Measurements from ENCODE around the gene UBE2G2. TPM values are rescaled to one million over a fixed set of nuclear protein-coding genes. Genes with fewer than 3 reads are reported as not detected.

The UBE2G2 gene
- total RNA-seq, 1 donor from 2014 or later = 87.8 TPM

GRCh38 chr21:44727757-44728156, 73.9 kb downstream of the UBE2G2 start:
- DNase-seq (ENCODE audit: low read depth) = no peak

DNA sequence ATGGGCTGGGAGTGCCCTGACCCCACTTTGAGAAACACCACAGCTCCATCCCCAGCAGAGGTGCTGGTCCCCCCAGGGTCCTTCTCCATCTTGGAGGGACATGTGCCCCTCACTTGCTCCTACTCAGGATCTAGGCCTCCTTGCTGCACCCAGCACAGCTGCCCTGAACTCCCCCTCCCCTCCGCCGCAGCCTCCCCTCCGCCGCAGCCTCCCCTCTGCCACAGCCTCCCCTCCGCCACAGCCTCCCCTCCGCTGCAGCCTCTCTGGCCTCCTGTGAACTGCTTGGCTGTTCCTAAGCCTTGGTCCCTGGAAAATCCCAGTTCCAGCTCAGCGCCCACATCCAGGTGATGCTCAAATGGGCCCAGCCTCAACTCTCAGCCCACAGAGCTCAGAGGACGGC, 74.3 kb downstream of the UBE2G2 start:
- no peak for DNase-seq (ENCODE audit: low read depth)

GRCh38 chr21:44726826-44727225, 74.8 kb downstream of the UBE2G2 start:
- no peak for DNase-seq (ENCODE audit: low read depth)

- DNase-seq (ENCODE audit: low read depth) = no peak
Measured at GRCh38 chr21:44724926-44725325, 76.7 kb downstream of the UBE2G2 start.

DNA sequence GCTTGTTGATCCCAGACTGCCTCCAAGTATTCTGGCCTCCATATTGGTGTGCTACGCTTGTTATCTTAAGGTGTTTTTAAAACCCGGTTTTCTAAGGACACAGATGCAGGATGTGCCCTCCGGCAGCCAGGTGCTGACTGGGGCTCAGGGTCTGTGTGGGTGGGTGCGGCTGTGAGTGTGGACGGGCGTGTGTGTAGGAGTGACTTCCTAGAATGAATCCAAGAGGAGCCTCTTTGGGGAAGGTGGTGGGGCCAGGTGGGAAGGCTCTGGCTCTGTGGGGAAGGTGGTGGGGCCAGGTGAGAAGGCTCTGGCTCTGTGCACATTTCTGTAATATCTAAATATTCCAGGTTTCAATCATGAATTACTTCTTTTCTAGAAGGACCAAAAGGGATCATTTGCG, 77.4 kb downstream of the UBE2G2 start:
- no peak for DNase-seq (ENCODE audit: low read depth)

GRCh38 chr21:44723177-44724131, 78.2 kb downstream of the UBE2G2 start:
- no peak for DNase-seq (ENCODE audit: low read depth)

DNA sequence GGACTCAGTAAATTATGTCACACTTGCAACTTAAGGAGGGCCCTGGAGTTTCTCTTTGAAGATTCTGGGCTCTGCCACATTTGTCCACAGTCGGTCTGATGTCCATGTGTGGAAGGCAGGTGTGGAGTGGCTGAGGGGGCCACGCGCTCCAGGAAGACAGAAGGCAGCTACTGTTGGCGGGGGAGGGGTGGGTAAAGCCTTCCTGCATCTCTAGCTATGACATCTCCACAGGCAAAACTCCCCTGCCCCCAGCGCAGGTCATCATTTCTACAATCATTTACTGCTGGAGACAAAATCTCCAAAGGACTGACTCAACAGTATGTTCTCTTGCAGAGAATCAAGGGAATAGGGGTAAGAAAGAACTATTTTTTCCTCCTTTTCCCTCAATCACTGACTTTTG, 78.9 kb downstream of the UBE2G2 start:
- DNase-seq (ENCODE audit: low read depth) = no peak

DNA sequence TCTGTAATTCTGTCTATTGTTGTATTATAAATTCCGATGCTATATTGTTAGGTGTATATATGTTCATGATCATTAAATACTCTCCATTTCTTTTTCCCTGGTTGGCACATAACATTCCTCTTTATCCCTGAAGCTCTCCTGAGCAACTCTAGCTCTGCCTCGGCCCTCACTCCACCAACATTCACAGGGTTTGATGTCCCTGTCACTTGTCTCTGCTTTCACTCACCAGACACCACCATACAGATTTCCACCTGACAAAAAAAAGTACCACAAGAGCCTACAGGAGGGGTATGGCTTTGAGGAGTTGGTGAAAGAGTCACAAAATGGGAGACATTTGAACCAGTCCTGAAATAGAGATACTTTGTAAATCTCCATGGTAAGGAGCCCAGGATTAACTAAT, 81.5 kb downstream of the UBE2G2 start:
- DNase-seq (ENCODE audit: low read depth) = no peak

Other genes with a start within 250 kb of the UBE2G2 start
- not detected in 2 replicates for gene KRTAP10-3, start 243.0 kb downstream of the UBE2G2 start, total RNA-seq
- not detected in 2 replicates for gene KRTAP10-4, start 228.1 kb downstream of the UBE2G2 start, total RNA-seq
- gene KRTAP10-5, start 221.2 kb downstream of the UBE2G2 start, total RNA-seq = not detected in 2 replicates
- gene KRTAP10-6, start 209.3 kb downstream of the UBE2G2 start, total RNA-seq = not detected in 2 replicates
- gene KRTAP10-7, start 201.2 kb downstream of the UBE2G2 start, total RNA-seq = not detected in 2 replicates
- not detected in 2 replicates for gene KRTAP10-8, start 189.7 kb downstream of the UBE2G2 start, total RNA-seq
- gene KRTAP10-9, start 174.7 kb downstream of the UBE2G2 start, total RNA-seq = not detected in 2 replicates
- not detected in 2 replicates for gene KRTAP10-10, start 164.5 kb downstream of the UBE2G2 start, total RNA-seq
- gene KRTAP10-11, start 155.4 kb downstream of the UBE2G2 start, total RNA-seq = not detected in 2 replicates
- not detected in 2 replicates for gene KRTAP12-4, start 147.2 kb downstream of the UBE2G2 start, total RNA-seq
- gene KRTAP12-3, start 143.9 kb downstream of the UBE2G2 start, total RNA-seq = not detected in 2 replicates
- gene KRTAP12-2, start 134.9 kb downstream of the UBE2G2 start, total RNA-seq = not detected in 2 replicates
- not detected in 2 replicates for gene KRTAP12-1, start 119.7 kb downstream of the UBE2G2 start, total RNA-seq
- gene KRTAP10-12, start 104.6 kb downstream of the UBE2G2 start, total RNA-seq = not detected in 2 replicates
- gene TSPEAR, start 90.2 kb downstream of the UBE2G2 start, total RNA-seq = not detected in 2 replicates
- 72.8 and 74.5 TPM in 2 replicates for gene SUMO3, start 16.2 kb upstream of the UBE2G2 start, total RNA-seq
- 617 and 707 TPM in 2 replicates for gene PTTG1IP, start 71.9 kb upstream of the UBE2G2 start, total RNA-seq
- 6.1 and 8.8 TPM in 2 replicates for gene ITGB2, start 119.1 kb upstream of the UBE2G2 start, total RNA-seq
- gene SLX9, start 138.2 kb upstream of the UBE2G2 start, total RNA-seq = 23.0 and 24.1 TPM in 2 replicates